Stimulated activated memory B cell treated with anti-CD40 and anti-IgM and Interleukin-4, amounts not matched to agents 10 μg/mL and 1 μg/mL and 100 μg/mL, for 72 hours (primary cell): Measurements from ENCODE around the gene DGKH.
"Not testable (repeated sequence)": the region's sequence is repeated elsewhere in the genome, so short reads cannot be mapped to it uniquely, and the experiment has no call there.

ENCODE experiments used
- ATAC-seq: fragments of 150-1000 bp; cut with Tn5 transposase; 2 replicates; pipeline ENCODE4 v1.10.0; 2021
- H3K27ac Mint-ChIP-seq: one replicate; pipeline ENCODE4 v1.8.0; 2022; ENCODE audit warnings: mild to moderate bottlenecking, mixed read lengths
- H3K27me3 Mint-ChIP-seq: one replicate; pipeline ENCODE4 v1.8.0; 2022; ENCODE audit warnings: mixed read lengths
- H3K36me3 Mint-ChIP-seq: one replicate; pipeline ENCODE4 v1.8.0; 2022; ENCODE audit warnings: mixed read lengths
- H3K4me1 Mint-ChIP-seq: one replicate; pipeline ENCODE4 v1.8.0; 2022; ENCODE audit warnings: mixed read lengths
- H3K4me3 Mint-ChIP-seq: one replicate; pipeline ENCODE4 v1.8.0; 2022; ENCODE audit warnings: mild to moderate bottlenecking, moderate library complexity, mixed read lengths
- H3K9me3 Mint-ChIP-seq: one replicate; pipeline ENCODE4 v1.8.0; 2022; ENCODE audit warnings: mixed read lengths

Gene DGKH

GRCh38 chr13:42225051-42225450, 176.6 kb downstream of the DGKH start:
- Mint-ChIP-seq H3K36me3 (peaks cover 4% of the 10 kb centered on the region), H3K9me3 (no peaks in the 10 kb centered on the region), H3K4me1 (peaks cover 10% of the 10 kb centered on the region), H3K27me3 (no peaks in the 10 kb centered on the region), H3K4me3 (no peak overlapping the region), H3K27ac (no peak overlapping the region)
- no peak for ATAC-seq

- not testable (repeated sequence) for H3K36me3 Mint-ChIP-seq, H3K27ac Mint-ChIP-seq, ATAC-seq, H3K4me1 Mint-ChIP-seq, H3K9me3 Mint-ChIP-seq, H3K27me3 Mint-ChIP-seq, H3K4me3 Mint-ChIP-seq
Observed at GRCh38 chr13:42226759-42227158, 178.3 kb downstream of the DGKH start.

GRCh38 chr13:42228527-42228926, 180.1 kb downstream of the DGKH start:
- Mint-ChIP-seq H3K27ac (no peak overlapping the region), H3K27me3 (no peaks in the 10 kb centered on the region), H3K4me1 (peaks cover 10% of the 10 kb centered on the region), H3K36me3 (peaks cover 4% of the 10 kb centered on the region), H3K9me3 (no peaks in the 10 kb centered on the region), H3K4me3 (no peak overlapping the region)
- ATAC-seq = no peak

- Mint-ChIP-seq H3K4me3 (no peak overlapping the region), H3K9me3 (no peaks in the 10 kb centered on the region), H3K4me1 (peaks cover 10% of the 10 kb centered on the region), H3K36me3 (peaks cover 4% of the 10 kb centered on the region), H3K27ac (no peak overlapping the region), H3K27me3 (no peaks in the 10 kb centered on the region)
- no peak for ATAC-seq
Observed at GRCh38 chr13:42229287-42229686, 180.8 kb downstream of the DGKH start.

GRCh38 chr13:42232671-42233070, 184.2 kb downstream of the DGKH start:
- H3K4me1 Mint-ChIP-seq = peaks cover 10% of the 10 kb centered on the region
- no peaks in the 10 kb centered on the region for H3K27me3 Mint-ChIP-seq
- no peaks in the 10 kb centered on the region for H3K36me3 Mint-ChIP-seq
- ATAC-seq = no peak
- no peak overlapping the region for H3K4me3 Mint-ChIP-seq
- no peaks in the 10 kb centered on the region for H3K9me3 Mint-ChIP-seq
- H3K27ac Mint-ChIP-seq = no peak overlapping the region

GRCh38 chr13:42233726-42234125, 185.3 kb downstream of the DGKH start:
- no peak overlapping the region for H3K27ac Mint-ChIP-seq
- H3K4me3 Mint-ChIP-seq = no peak overlapping the region
- H3K4me1 Mint-ChIP-seq = peaks cover 3% of the 10 kb centered on the region
- no peaks in the 10 kb centered on the region for H3K36me3 Mint-ChIP-seq
- H3K27me3 Mint-ChIP-seq = no peaks in the 10 kb centered on the region
- no peak for ATAC-seq
- H3K9me3 Mint-ChIP-seq = no peaks in the 10 kb centered on the region

- Mint-ChIP-seq H3K36me3 (no peaks in the 10 kb centered on the region), H3K27ac (no peak overlapping the region), H3K4me1 (no peaks in the 10 kb centered on the region), H3K27me3 (no peaks in the 10 kb centered on the region), H3K4me3 (no peak overlapping the region), H3K9me3 (no peaks in the 10 kb centered on the region)
- no peak for ATAC-seq
Observed at GRCh38 chr13:42239161-42239560, 190.7 kb downstream of the DGKH start.

- H3K4me1 Mint-ChIP-seq = no peaks in the 10 kb centered on the region
- H3K36me3 Mint-ChIP-seq = no peaks in the 10 kb centered on the region
- H3K9me3 Mint-ChIP-seq = no peaks in the 10 kb centered on the region
- H3K4me3 Mint-ChIP-seq = no peak overlapping the region
- H3K27ac Mint-ChIP-seq = no peak overlapping the region
- ATAC-seq = no peak
- no peaks in the 10 kb centered on the region for H3K27me3 Mint-ChIP-seq
Observed at GRCh38 chr13:42239644-42240043, 191.2 kb downstream of the DGKH start.

- no peaks in the 10 kb centered on the region for H3K4me1 Mint-ChIP-seq
- no peaks in the 10 kb centered on the region for H3K36me3 Mint-ChIP-seq
- H3K9me3 Mint-ChIP-seq = no peaks in the 10 kb centered on the region
- H3K27ac Mint-ChIP-seq = no peak overlapping the region
- no peak for ATAC-seq
- no peak overlapping the region for H3K4me3 Mint-ChIP-seq
- H3K27me3 Mint-ChIP-seq = no peaks in the 10 kb centered on the region
Observed at GRCh38 chr13:42246541-42246940, 198.1 kb downstream of the DGKH start.

- Mint-ChIP-seq H3K27me3 (no peaks in the 10 kb centered on the region), H3K36me3 (no peaks in the 10 kb centered on the region), H3K27ac (no peak overlapping the region)
Observed at GRCh38 chr13:42247883-42248282, 199.4 kb downstream of the DGKH start.

GRCh38 chr13:42255886-42256285, 207.4 kb downstream of the DGKH start:
- no peak overlapping the region for H3K4me3 Mint-ChIP-seq
- H3K36me3 Mint-ChIP-seq = peaks cover 6% of the 10 kb centered on the region
- no peaks in the 10 kb centered on the region for H3K9me3 Mint-ChIP-seq
- ATAC-seq = no peak
- H3K27me3 Mint-ChIP-seq = no peaks in the 10 kb centered on the region
- no peaks in the 10 kb centered on the region for H3K4me1 Mint-ChIP-seq
- H3K27ac Mint-ChIP-seq = no peak overlapping the region

More at GRCh38 chr13:42247883-42248282, 199.4 kb downstream of the DGKH start:
- Mint-ChIP-seq H3K9me3 (no peaks in the 10 kb centered on the region), H3K4me3 (no peak overlapping the region), H3K4me1 (no peaks in the 10 kb centered on the region)
- ATAC-seq = no peak

- Mint-ChIP-seq H3K4me1 (no peaks in the 10 kb centered on the region), H3K9me3 (no peaks in the 10 kb centered on the region), H3K27ac (no peak overlapping the region), H3K27me3 (no peaks in the 10 kb centered on the region), H3K4me3 (no peak overlapping the region), H3K36me3 (peaks cover 6% of the 10 kb centered on the region)
- no peak for ATAC-seq
Observed at GRCh38 chr13:42258747-42259146, 210.3 kb downstream of the DGKH start.

GRCh38 chr13:42259515-42259914, 211.1 kb downstream of the DGKH start:
- Mint-ChIP-seq H3K27ac (no peak overlapping the region), H3K4me1 (no peaks in the 10 kb centered on the region), H3K27me3 (no peaks in the 10 kb centered on the region), H3K36me3 (peaks cover 6% of the 10 kb centered on the region), H3K4me3 (no peak overlapping the region), H3K9me3 (no peaks in the 10 kb centered on the region)
- no peak for ATAC-seq

- Mint-ChIP-seq H3K4me3 (no peak overlapping the region), H3K4me1 (no peaks in the 10 kb centered on the region), H3K36me3 (peaks cover 6% of the 10 kb centered on the region), H3K27ac (no peak overlapping the region), H3K9me3 (no peaks in the 10 kb centered on the region), H3K27me3 (no peaks in the 10 kb centered on the region)
- no peak for ATAC-seq
Observed at GRCh38 chr13:42260903-42261654, 212.6 kb downstream of the DGKH start.

GRCh38 chr13:42266473-42266872, 218.0 kb downstream of the DGKH start:
- H3K4me3 Mint-ChIP-seq = no peak overlapping the region
- H3K27ac Mint-ChIP-seq = no peak overlapping the region
- H3K4me1 Mint-ChIP-seq = peaks cover 15% of the 10 kb centered on the region
- no peaks in the 10 kb centered on the region for H3K27me3 Mint-ChIP-seq
- no peaks in the 10 kb centered on the region for H3K9me3 Mint-ChIP-seq
- peaks cover 10% of the 10 kb centered on the region for H3K36me3 Mint-ChIP-seq
- no peak for ATAC-seq

- Mint-ChIP-seq H3K27ac (peak overlapping the region; percentile 100), H3K4me1 (peaks cover 44% of the 10 kb centered on the region), H3K36me3 (peaks cover 10% of the 10 kb centered on the region), H3K27me3 (no peaks in the 10 kb centered on the region), H3K9me3 (no peaks in the 10 kb centered on the region), H3K4me3 (peak overlapping the region; percentile 97)
- ATAC-seq = no peak
Observed at GRCh38 chr13:42270160-42270856, 221.9 kb downstream of the DGKH start.
